SK-N-SH (cell line): ENCODE measurements around the gene SYTL5. TPM values are rescaled to one million over a fixed set of nuclear protein-coding genes. Genes with fewer than 3 reads are reported as not detected.

Experiments
- CTCF ChIA-PET: fragments of 300-600, 350-600 bp; formaldehyde crosslinking; extraction: SDS; loops from one replicate; lab custom pipeline; 2021; lab: Yijun Ruan, JAX
- POLR2A ChIA-PET: fragments of 350-600 bp; sonication (Branson Sonifier 250); formaldehyde crosslinking; extraction: SDS; loops from one replicate; lab custom pipeline; 2020; ENCODE audit warnings: antibody characterized with exemption, inconsistent platforms; lab: Yijun Ruan, JAX
- DNase-seq: peaks from one replicate; pipeline ENCODE4 v3.0.0; 2012
- H2AFZ ChIP-seq: fragments of 200-600 bp; sonication (generic); 2 replicates; pipeline ENCODE4 v1.8.1; 2016; ENCODE audit warnings: antibody characterized with exemption, mild to moderate bottlenecking, low read depth
- H3F3A ChIP-seq: fragments of 200-600 bp; sonication (generic); replicated peaks from 2 replicates; pipeline ENCODE3; 2016; ENCODE audit warnings: antibody characterized with exemption, mild to moderate bottlenecking; ENCODE audit not compliant: insufficient read depth
- H3K27ac ChIP-seq, 2 experiments: fragments of 200-500 bp in 1 of 2; fragments of 200-600 bp in 1 of 2; sonication (Bioruptor generic) in 1 of 2; sonication (generic), shearing (Covaris generic) in 1 of 2; 2 replicates each; pipeline versions ENCODE4 v1.5.1 to v1.6.1; 2014 to 2016; ENCODE audit warnings: low read depth in 2 of 2, inconsistent platforms in 1 of 2, low read length in 1 of 2, mild to moderate bottlenecking in 1 of 2, mixed read lengths in 1 of 2
- H3K27me3 ChIP-seq: fragments of 200-600 bp; sonication (generic), shearing (Covaris generic); 2 replicates; pipeline ENCODE4 v1.6.1; 2016; ENCODE audit warnings: mixed run types; ENCODE audit not compliant: insufficient read depth
- H3K36me3 ChIP-seq, 2 experiments: fragments of 200-500 bp in 1 of 2; fragments of 200-600 bp in 1 of 2; sonication (Bioruptor generic) in 1 of 2; sonication (generic) in 1 of 2; replicated peaks in 1 of 2; 2 replicates each; pipeline versions ENCODE3 to v1.5.1; 2014 to 2016; ENCODE audit warnings: low read length in 1 of 2, mild to moderate bottlenecking in 1 of 2; ENCODE audit not compliant: insufficient read depth in 2 of 2, control insufficient read depth in 1 of 2
- H3K4me1 ChIP-seq, 2 experiments: fragments of 200-500 bp in 1 of 2; fragments of 200-600 bp in 1 of 2; sonication (Bioruptor generic) in 1 of 2; sonication (generic), shearing (Covaris generic) in 1 of 2; 2 replicates each; pipeline versions ENCODE4 v1.5.1 to v1.6.1; 2014 to 2016; ENCODE audit warnings: low read depth in 1 of 2, low read length in 1 of 2, mixed run types in 1 of 2; ENCODE audit not compliant: insufficient read depth in 2 of 2, control insufficient read depth in 1 of 2
- H3K4me2 ChIP-seq: fragments of 200-600 bp; sonication (generic), shearing (Covaris generic); 2 replicates; pipeline ENCODE4 v1.6.1; 2017; ENCODE audit warnings: mixed run types
- H3K4me3 ChIP-seq, 2 experiments: fragments of 200-500 bp in 1 of 2; fragments of 200-600 bp in 1 of 2; sonication (Bioruptor generic) in 1 of 2; sonication (generic), shearing (Covaris generic) in 1 of 2; 2 replicates each; pipeline versions ENCODE4 v1.5.1 to v1.8.1; 2014 to 2016; ENCODE audit warnings: low read depth in 2 of 2, inconsistent platforms in 1 of 2, low read length in 1 of 2, mild to moderate bottlenecking in 1 of 2, mixed read lengths in 1 of 2, moderate library complexity in 1 of 2
- H3K79me2 ChIP-seq: fragments of 200-600 bp; sonication (generic); 2 replicates; pipeline ENCODE4 v1.8.1; 2017; ENCODE audit warnings: mild to moderate bottlenecking; ENCODE audit not compliant: insufficient read depth
- H3K9ac ChIP-seq: fragments of 200-600 bp; sonication (generic); 2 replicates; pipeline ENCODE4 v1.6.1; 2017; ENCODE audit warnings: mixed run types
- H3K9me2 ChIP-seq: fragments of 200-600 bp; sonication (generic); 2 replicates; pipeline ENCODE4 v1.6.1; 2017; ENCODE audit warnings: mixed run types
- H3K9me3 ChIP-seq: fragments of 200-600 bp; sonication (generic); 2 replicates; pipeline ENCODE4 v1.6.1; 2017; ENCODE audit warnings: mixed run types, mild to moderate bottlenecking, moderate library complexity
- H4K20me1 ChIP-seq: fragments of 200-600 bp; sonication (generic); 2 replicates; pipeline ENCODE4 v1.6.1; 2017; ENCODE audit warnings: mild to moderate bottlenecking, mixed run types; ENCODE audit not compliant: insufficient read depth
- CHD2 ChIP-seq: fragments of 150-350 bp; IDR thresholded peaks from 2 replicates; pipeline ENCODE4 v1.6.1; 2018; ENCODE audit warnings: low read length; ENCODE audit not compliant: partially characterized antibody
- EZH2phosphoT487 ChIP-seq: fragments of 200-600 bp; sonication (generic); IDR thresholded peaks from 2 replicates; pipeline ENCODE4 v1.6.1; 2017; ENCODE audit warnings: low read depth, mixed run types, mild to moderate bottlenecking, antibody characterized with exemption, moderate library complexity, borderline replicate concordance
- FOSL2 ChIP-seq: IDR thresholded peaks from 2 replicates; pipeline ENCODE4 v1.4.0; 2012; ENCODE audit warnings: low read depth, mild to moderate bottlenecking, moderate library complexity, borderline replicate concordance
- FOXJ3 ChIP-seq: sonication (generic); formaldehyde crosslinking; IDR thresholded peaks from 2 replicates; pipeline ENCODE4 v1.5.1; 2020; ENCODE audit warnings: mild to moderate bottlenecking, missing genetic modification reagents
- FOXM1 ChIP-seq: IDR thresholded peaks from 2 replicates; pipeline ENCODE4 v1.4.0; 2012; ENCODE audit warnings: low read depth, mild to moderate bottlenecking
- JUND ChIP-seq: IDR thresholded peaks from 2 replicates; pipeline ENCODE4 v1.4.0; 2012
- MAX ChIP-seq: IDR thresholded peaks from 2 replicates; pipeline ENCODE4 v1.4.0; 2012; ENCODE audit warnings: low read depth
- RAD21 ChIP-seq: IDR thresholded peaks from 2 replicates; pipeline ENCODE4 v1.6.1; 2012; ENCODE audit warnings: mild to moderate bottlenecking, low read length
- RFX5 ChIP-seq: IDR thresholded peaks from 2 replicates; pipeline ENCODE4 v1.6.1; 2012; ENCODE audit warnings: mild to moderate bottlenecking, improper control_type of control experiment, low read length
- RXRA ChIP-seq: IDR thresholded peaks from 2 replicates; pipeline ENCODE4 v1.4.0; 2012; ENCODE audit warnings: low read depth, mild to moderate bottlenecking, borderline replicate concordance
- SMC3 ChIP-seq: IDR thresholded peaks from 2 replicates; pipeline ENCODE4 v1.6.1; 2012; ENCODE audit warnings: low read depth, low read length, improper control_type of control experiment
- TCF12 ChIP-seq: IDR thresholded peaks from 2 replicates; pipeline ENCODE4 v1.4.0; 2012
- YY1 ChIP-seq: IDR thresholded peaks from 2 replicates; pipeline ENCODE4 v1.4.0; 2012; ENCODE audit warnings: low read depth, mild to moderate bottlenecking
- ZBTB33 ChIP-seq: IDR thresholded peaks from 2 replicates; pipeline ENCODE4 v1.4.0; 2012; ENCODE audit warnings: low read depth, borderline replicate concordance
- WGBS: methylation state at CpG from one replicate; pipeline ENCODE4 v1.1.6; 2017; ENCODE audit warnings: low lambda C conversion rate; 5-methylcytosine and 5-hydroxymethylcytosine counted together
- polyA plus RNA-seq, 3 experiments: library from polyadenylated mRNA; depleted of rRNA; stranded (reverse); fragments of >200 nt; gene quantifications; 2 replicates each; pipeline ENCODE4 v1.2.3, GENCODE V29; 2012
- TF ChIP-seq, protein P1 (sequence below): fragments of 200-600 bp; sonication (generic); IDR thresholded peaks from 2 replicates; pipeline ENCODE4 v1.6.1; 2017; ENCODE audit warnings: antibody characterized with exemption, mild to moderate bottlenecking, moderate library complexity
- TF ChIP-seq, protein P2 (sequence below): IDR thresholded peaks from 2 replicates; pipeline ENCODE4; 2012

The SYTL5 gene
- polyA plus RNA-seq, 1 of the 3 experiments (the other 2 are of a cell fraction): 0.74 TPM

DNA sequence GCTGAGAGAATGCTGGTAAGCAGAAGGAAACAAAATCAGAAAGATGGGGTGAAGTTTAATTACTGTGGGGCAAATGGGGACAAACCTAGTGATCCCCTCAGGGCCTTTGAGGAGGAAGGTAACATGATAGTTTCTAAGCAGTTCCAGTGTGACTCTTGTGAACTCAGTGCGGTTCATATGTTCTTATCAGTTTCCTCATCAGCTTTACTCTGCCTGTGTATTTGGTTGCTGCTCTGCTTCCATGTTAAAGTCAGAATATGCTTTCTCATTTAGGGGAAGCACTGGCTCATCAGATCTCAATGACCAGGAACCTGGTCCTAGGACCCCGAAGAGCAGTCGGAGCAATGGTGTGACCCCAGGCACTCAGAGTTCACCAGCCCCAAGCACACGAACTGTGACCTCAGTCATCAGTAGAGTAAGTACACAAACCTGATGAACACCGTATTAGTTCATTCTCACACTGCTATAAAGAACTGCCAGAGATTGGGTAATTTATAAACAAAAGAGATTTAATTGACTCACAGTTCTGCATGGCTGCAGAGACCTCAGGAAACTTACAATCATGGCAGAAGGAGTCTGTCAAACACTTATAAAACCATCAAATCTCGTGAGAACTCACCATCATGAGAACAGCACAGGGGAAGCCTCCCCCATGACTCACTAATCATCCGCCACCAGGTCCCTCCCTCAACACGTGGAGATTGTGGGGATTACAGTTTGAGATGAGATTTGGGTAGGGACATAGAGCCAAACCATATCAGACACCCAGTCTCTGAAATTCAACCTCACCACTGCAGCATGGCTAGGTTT is 83.0 kb downstream of the SYTL5 start:
- Histone ChIP-seq H3K79me2 (no peaks in the 10 kb centered on the region), H3K9me2 (no peaks in the 10 kb centered on the region), H3K27ac (no peak overlapping the region)
- TF ChIP-seq SMC3: no peak
- TF ChIP-seq RXRA: no peak
- TF ChIP-seq CHD2: no peak
- TF ChIP-seq RAD21: no peak
- no peak for TF ChIP-seq MAX
- no peak for TF ChIP-seq ZBTB33
- TF ChIP-seq EZH2phosphoT487: no peak
- no peak for TF ChIP-seq RFX5
- no peak for TF ChIP-seq FOXM1
- no peak for TF ChIP-seq FOSL2
- no peak for TF ChIP-seq FOXJ3 (CRISPR knock-in tag)
- no peak for TF ChIP-seq YY1
- TF ChIP-seq, protein P1, sequence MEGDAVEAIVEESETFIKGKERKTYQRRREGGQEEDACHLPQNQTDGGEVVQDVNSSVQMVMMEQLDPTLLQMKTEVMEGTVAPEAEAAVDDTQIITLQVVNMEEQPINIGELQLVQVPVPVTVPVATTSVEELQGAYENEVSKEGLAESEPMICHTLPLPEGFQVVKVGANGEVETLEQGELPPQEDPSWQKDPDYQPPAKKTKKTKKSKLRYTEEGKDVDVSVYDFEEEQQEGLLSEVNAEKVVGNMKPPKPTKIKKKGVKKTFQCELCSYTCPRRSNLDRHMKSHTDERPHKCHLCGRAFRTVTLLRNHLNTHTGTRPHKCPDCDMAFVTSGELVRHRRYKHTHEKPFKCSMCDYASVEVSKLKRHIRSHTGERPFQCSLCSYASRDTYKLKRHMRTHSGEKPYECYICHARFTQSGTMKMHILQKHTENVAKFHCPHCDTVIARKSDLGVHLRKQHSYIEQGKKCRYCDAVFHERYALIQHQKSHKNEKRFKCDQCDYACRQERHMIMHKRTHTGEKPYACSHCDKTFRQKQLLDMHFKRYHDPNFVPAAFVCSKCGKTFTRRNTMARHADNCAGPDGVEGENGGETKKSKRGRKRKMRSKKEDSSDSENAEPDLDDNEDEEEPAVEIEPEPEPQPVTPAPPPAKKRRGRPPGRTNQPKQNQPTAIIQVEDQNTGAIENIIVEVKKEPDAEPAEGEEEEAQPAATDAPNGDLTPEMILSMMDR: no peak
- no peak for TF ChIP-seq TCF12
- TF ChIP-seq, protein P2, sequence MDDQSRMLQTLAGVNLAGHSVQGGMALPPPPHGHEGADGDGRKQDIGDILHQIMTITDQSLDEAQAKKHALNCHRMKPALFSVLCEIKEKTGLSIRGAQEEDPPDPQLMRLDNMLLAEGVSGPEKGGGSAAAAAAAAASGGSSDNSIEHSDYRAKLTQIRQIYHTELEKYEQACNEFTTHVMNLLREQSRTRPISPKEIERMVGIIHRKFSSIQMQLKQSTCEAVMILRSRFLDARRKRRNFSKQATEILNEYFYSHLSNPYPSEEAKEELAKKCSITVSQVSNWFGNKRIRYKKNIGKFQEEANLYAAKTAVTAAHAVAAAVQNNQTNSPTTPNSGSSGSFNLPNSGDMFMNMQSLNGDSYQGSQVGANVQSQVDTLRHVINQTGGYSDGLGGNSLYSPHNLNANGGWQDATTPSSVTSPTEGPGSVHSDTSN: no peak
- no peak for TF ChIP-seq JUND
- TF ChIP-seq, all 33 proteins: peak for 0
- DNase-seq: no peak
- H3F3A ChIP-seq: no peaks in the 10 kb centered on the region
- no peak overlapping the region for H3K4me3 ChIP-seq
- no peaks in the 10 kb centered on the region for H4K20me1 ChIP-seq
- no peaks in the 10 kb centered on the region for H3K27me3 ChIP-seq
- H2AFZ ChIP-seq: no peak overlapping the region
- 29% methylated on average over 8 of the region's 8 CpGs for WGBS
- H3K36me3 ChIP-seq: no peaks in the 10 kb centered on the region
- POLR2A ChIA-PET: no interaction called here
- H3K4me1 ChIP-seq: no peaks in the 10 kb centered on the region
- no peaks in the 10 kb centered on the region for H3K9me3 ChIP-seq
- CTCF ChIA-PET: interaction anchor here (0.6 kb wide), 1 partner anchor 10 kb away, joined by 3 read pairs; no protein-coding TSS in a partner anchor
- no peak overlapping the region for H3K4me2 ChIP-seq
- H3K9ac ChIP-seq: no peak overlapping the region
